HG02938 (cell line): ENCODE measurements around the gene MAFG.

ENCODE experiments used
- ATAC-seq: cut with Tn5 transposase; IDR thresholded peaks from one replicate; pipeline ENCODE4 v1.9.1; 2021; ENCODE audit warnings: mild to moderate bottlenecking, moderate library complexity; ENCODE audit not compliant: unreplicated experiment

The MAFG gene

DNA sequence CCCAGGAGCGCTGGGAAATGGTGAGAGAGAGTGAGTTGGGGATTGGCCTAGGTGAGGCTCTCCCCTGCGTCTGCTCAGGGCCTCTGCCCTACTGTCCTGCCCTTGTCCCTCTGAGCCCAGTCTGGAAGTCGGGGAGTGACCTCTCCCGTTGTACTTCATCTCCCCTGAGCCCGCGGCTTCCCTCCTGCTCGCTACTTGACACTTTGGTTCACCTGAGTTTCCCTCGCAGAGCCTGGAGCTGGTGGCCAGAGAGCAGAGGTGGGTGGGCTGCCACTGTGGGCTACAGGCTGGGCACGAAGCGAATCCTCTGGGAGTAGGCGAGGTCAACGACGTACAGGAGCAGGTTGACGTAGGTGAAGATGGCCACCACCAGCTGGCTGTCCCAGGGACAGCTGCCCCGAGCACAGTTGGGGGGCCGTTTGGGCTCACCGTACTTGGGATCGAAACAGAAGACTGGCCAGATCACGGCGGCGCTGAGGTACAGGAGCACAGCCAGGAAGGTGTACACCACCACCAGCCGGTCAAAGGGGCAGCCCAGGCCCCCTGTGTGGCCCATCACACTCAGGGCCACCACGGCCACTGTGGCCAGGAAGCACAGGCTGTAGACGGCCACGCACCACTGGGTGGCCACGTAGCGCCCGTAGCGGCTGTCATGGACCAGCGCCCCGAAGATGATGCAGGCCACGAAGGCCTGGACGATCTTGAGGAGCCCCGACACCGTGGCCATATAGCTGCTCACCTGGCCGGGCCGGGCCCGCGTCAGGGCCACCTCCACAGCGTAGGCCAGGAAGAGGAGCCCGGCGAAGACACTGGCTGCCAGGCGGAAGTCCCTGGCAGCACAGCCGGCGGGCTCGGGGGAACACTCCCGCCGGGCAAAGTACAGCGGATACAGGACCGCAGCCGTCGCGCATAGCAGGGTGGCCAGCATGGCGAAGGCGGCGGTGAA is 13.3 kb upstream of the MAFG start:
- ATAC-seq = no peak

GRCh38 chr17:81939881-81940385 is 12.4 kb upstream of the MAFG start:
- no peak for ATAC-seq

GRCh38 chr17:81939218-81939617 is 11.7 kb upstream of the MAFG start:
- no peak for ATAC-seq

GRCh38 chr17:81935709-81936084 is 8.2 kb upstream of the MAFG start:
- no peak for ATAC-seq

- ATAC-seq = no peak
These were observed 7.5 kb upstream of the MAFG start for GRCh38 chr17:81934850-81935708.

DNA sequence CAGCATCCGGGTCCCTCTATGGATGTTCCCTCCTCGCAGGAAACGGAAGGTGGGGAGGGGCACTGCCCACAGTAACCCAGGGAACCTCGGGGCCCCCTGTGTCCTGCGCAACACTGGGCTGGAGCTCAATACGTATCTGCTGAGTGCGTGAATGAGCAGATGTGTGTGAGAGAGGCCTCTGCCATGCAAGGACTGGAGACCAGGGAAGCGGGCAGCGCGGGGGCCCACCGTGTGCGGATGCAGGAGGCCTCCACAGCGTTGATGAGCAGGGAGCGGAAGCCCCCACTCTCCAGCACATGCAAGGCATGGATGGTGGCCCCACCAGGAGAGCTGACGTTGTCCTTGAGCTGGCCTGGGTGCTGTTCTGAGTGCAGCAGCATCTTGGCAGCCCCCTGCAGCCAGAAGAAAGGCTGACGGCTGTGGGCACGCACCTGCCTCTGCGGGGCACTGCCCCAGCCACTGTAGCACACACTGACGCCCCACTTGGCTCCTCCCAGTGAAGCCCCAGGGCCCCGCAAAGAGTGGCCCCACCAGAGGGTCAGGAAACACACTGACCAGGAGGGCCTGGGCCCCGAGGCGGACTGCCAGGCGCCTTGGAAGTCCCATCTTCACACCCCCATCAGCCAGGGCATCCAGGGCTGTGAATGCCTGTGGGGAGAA is 6.7 kb upstream of the MAFG start:
- ATAC-seq = no peak

GRCh38 chr17:81933178-81933699 is 5.7 kb upstream of the MAFG start:
- no peak for ATAC-seq

GRCh38 chr17:81932333-81932983 is 4.9 kb upstream of the MAFG start:
- no peak for ATAC-seq

GRCh38 chr17:81931557-81932332 is 4.2 kb upstream of the MAFG start:
- ATAC-seq = no peak

- no peak for ATAC-seq
These were observed 3.6 kb upstream of the MAFG start for GRCh38 chr17:81931189-81931556.

DNA sequence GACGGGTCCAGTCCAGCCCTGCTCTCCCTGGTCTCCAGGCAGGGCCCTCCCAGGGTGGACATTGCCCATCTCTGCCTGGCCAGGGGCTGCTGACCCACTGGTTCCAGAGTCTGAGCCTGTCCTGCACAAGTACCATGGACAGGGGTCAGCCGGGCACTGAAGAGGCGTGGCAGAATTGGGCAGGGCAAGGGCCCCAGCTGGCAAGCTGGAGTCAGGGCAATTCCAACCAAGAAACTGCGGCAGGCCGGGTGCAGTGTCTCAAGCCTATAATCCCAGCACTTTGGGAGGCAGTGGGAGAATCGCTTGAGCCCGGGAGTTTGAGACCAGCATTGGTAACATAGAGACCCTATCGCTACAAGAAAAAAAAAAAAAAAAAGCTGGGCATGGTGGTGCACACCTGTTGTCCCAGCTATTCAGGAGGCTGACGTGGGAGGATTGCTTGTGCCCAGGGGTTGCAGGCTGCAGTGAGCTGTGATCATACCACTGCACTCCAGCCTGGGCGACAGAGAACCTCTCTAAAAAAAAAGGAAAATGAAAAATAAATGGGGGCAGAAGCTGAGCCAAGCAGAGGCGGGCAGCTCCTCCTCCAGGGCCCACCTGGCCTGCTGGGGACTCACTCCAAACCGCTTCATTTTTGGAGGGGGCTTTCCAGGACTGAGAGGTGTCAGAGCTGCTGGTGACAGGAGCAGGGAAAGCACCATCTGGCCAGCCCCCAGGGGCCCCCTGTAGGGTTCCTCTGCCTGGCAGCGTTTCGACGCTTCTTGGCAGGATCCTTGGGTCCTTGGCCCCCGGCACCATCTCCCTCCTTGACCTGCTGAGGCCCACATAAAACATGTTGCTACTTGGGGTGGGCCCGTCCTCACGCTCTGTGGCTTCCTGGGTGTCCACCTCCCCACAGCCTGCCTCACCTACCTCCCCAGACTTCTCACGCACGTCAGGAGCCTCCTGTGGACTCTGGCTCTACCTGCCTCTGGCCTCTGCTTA is 2.9 kb upstream of the MAFG start:
- ATAC-seq = no peak

DNA sequence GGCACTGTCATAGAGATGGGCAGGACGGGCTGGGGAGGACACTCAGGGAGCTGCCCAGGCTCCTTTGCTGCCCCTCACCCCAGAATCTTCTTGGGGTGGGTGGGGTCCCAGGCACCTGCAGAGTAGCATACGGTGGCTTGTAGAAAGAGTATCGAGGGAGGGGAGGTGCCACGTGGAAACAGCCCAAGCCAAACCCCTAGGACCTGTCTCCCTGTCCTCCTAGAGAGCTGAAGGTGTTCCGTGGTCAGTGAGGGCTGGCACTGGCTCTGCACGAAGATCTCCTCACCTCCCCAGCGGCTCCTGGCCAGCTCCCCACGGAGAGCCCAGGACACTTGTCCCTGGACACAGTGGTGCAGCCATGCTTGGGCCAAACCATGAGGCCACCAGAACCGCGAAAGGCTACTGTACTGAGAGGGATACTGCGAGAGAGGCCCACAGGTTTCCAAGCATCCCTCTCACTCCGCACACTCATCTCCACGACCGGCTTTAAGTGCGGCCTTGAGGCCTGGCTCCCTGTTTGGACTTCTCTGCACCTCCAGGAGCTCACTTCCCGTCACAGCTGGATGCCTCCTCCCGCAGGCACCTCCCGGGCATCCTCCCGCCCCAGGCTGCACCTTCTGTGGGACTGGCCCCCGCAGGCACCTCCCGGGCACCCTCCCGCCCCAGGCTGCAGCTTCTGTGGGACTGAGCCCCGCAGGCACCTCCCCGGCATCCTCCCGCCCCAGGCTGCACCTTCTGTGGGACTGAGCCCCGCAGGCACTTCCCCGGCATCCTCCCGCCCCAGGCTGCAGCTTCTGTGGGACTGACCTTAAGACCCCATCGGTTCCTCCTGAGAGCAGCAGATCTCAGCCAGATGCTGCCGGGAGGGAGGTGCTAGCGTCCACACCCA is 2.0 kb upstream of the MAFG start:
- no peak for ATAC-seq

- ATAC-seq = no peak
These were observed 1.2 kb upstream of the MAFG start for GRCh38 chr17:81928544-81929252.

DNA sequence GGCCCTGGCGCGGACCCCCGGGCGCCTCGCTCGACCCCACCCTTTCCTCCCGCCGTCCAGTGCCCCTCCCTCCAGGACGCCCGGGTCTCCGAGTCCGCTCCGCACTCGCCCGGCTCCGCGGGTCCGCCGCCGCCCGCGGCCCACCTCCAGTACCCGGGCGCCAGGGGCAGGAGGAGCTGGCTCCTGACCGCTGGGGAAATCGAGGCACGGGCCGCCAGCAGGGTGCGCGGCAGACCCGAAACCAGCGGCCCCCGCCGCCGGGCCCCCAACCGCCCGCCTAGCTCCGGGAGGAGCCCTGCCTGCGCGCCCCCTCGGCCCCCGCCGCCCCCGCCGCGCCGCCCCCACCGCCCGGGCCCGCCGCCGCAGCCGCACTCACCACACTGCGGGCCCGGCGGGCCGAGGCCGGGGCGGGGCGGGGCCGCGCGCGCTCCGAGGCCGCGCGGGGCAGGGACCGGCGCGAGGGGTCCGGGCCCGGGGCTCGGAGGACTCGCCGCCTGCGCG is 333 bp downstream of the MAFG start:
- no peak for ATAC-seq

DNA sequence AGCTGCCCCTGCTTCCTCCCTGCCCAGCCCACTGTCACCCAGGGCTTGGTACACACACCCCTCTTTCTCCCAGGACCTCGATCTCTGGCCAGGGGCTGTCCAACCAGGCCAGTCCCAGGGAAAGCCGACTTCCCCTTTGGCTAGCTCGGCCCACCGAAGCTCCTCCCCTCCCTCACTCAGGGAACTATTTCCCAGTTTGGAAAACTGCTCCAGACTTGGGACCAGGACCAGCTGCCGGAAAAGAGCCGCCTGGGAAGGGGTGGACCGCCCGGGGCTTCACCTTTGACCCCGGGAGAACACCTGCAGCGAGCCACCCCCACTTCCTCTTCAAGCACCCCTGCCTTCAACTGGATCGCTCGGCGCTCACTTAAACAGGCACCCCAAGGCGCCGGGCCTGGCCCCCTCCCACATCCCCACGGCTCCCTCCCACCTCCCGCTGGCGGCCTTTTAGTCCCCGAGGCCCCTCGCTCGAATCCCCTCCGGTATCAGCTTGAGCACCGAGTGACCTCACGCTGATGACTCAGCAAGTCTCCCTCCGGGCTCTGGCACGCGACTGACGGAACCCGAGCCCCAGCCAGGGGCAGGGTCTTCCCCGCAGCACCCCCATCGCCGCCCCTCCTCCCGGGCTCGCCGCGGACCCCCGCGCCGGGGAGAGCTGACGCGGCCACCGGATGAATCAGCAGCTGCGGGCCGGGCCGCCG is 934 bp downstream of the MAFG start:
- no peak for ATAC-seq

DNA sequence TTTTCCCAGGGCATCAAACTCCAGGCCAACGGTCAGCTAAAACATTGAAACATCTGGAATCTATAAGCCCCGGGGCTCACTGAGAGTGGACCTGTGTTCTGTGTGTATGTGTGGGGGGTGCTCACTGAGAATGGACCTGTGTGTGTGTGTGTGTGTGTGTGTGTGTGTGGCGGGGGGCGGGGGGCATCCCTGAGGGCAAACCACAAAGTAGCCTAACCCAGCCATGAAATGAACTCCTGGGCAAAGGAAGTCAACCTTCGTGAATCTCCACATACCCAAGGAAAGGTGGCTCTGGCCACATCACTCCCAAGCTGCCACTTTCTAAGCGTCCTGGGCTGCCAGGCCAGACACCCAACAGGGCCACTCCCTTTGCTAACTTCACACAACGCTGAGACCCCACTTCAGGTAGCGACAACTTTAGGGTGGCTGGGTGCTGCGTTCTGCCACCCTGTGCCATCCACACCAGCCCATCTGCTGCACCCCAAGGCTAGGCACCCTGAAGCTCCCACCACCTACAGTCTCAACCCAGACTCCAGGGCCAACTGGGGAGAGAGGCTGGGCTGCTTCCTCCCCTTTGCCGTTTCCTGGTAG is 1.6 kb downstream of the MAFG start:
- no peak for ATAC-seq
